HG03469 (cell line): Measurements from ENCODE around the gene CTSE.
"Not testable (repeated sequence)": the region's sequence is repeated elsewhere in the genome, so short reads cannot be mapped to it uniquely, and the experiment has no call there.

Experiments used
- ATAC-seq: cut with Tn5 transposase; IDR thresholded peaks from one replicate; pipeline ENCODE4 v1.9.1; 2021; ENCODE audit warnings: mild to moderate bottlenecking, moderate library complexity, moderate number of reproducible peaks; ENCODE audit not compliant: unreplicated experiment

CTSE gene

GRCh38 chr1:206023695-206024094 lies at the start of gene CTSE:
CTSE (minus strand) TSS chr1:206023895; CDS start chr1:206023791, 104 bp downstream.
- ATAC-seq = no peak

GRCh38 chr1:206070627-206071304 lies 47.1 kb upstream of the CTSE start:
- no peak for ATAC-seq

- ATAC-seq = no peak
Observed at GRCh38 chr1:206068314-206068713, 44.6 kb upstream of the CTSE start.

GRCh38 chr1:206067486-206068227 lies 44.0 kb upstream of the CTSE start:
- no peak for ATAC-seq

GRCh38 chr1:206066479-206067171 lies 42.9 kb upstream of the CTSE start:
- peak; percentile 70 for ATAC-seq

GRCh38 chr1:206065547-206066145 lies 42.0 kb upstream of the CTSE start:
- ATAC-seq = no peak

GRCh38 chr1:206064501-206064900 lies 40.8 kb upstream of the CTSE start:
- ATAC-seq = not testable (repeated sequence)

- not testable (repeated sequence) for ATAC-seq
Observed at GRCh38 chr1:206064001-206064400, 40.3 kb upstream of the CTSE start.

- no peak for ATAC-seq
Observed at GRCh38 chr1:206062464-206062863, 38.8 kb upstream of the CTSE start.

GRCh38 chr1:206060844-206061243 lies 37.1 kb upstream of the CTSE start:
- no peak for ATAC-seq

- ATAC-seq = no peak
Observed at GRCh38 chr1:206059355-206059915, 35.7 kb upstream of the CTSE start.

GRCh38 chr1:206058927-206059292 lies 35.2 kb upstream of the CTSE start:
- ATAC-seq = no peak

- ATAC-seq = not testable (repeated sequence)
Observed at GRCh38 chr1:206058289-206058926, 34.7 kb upstream of the CTSE start.

GRCh38 chr1:206055639-206056323 lies 32.1 kb upstream of the CTSE start:
- not testable (repeated sequence) for ATAC-seq

- ATAC-seq = not testable (repeated sequence)
Observed at GRCh38 chr1:206055069-206055625, 31.5 kb upstream of the CTSE start.

GRCh38 chr1:206053616-206054015 lies 29.9 kb upstream of the CTSE start:
- not testable (repeated sequence) for ATAC-seq

GRCh38 chr1:206052919-206053610 lies 29.4 kb upstream of the CTSE start, which contains the start of gene RHEX:
RHEX (plus strand) TSS chr1:206053173; CDS start chr1:206097829, 44,656 bp downstream.
- ATAC-seq = not testable (repeated sequence)

GRCh38 chr1:206052231-206052865 lies 28.7 kb upstream of the CTSE start:
- not testable (repeated sequence) for ATAC-seq
